IMR-90 (cell line): ENCODE measurements around the gene CRISPLD2.

Experiments
- CEBPB ChIP-seq: IDR thresholded peaks from 2 replicates; pipeline ENCODE4 v1.6.1; 2012; ENCODE audit warnings: low read depth, low read length, improper control_type of control experiment
- CTCF ChIP-seq: conservative IDR thresholded peaks from 2 replicates; pipeline ENCODE4 v1.5.1; 2012; ENCODE audit warnings: mild to moderate bottlenecking, low read depth, low read length, improper control_type of control experiment
- ELK1 ChIP-seq: fragments of 150-350 bp; IDR thresholded peaks from 2 replicates; pipeline ENCODE4 v1.6.1; 2016; ENCODE audit warnings: low read depth, mild to moderate bottlenecking, low read length, moderate library complexity, borderline replicate concordance
- MAFK ChIP-seq: IDR thresholded peaks from 2 replicates; pipeline ENCODE4 v1.6.1; 2012; ENCODE audit warnings: low read depth, low read length, improper control_type of control experiment
- MAZ ChIP-seq: IDR thresholded peaks from 2 replicates; pipeline ENCODE4 v1.6.1; 2012; ENCODE audit warnings: low read depth, mild to moderate bottlenecking, low read length, improper control_type of control experiment, moderate library complexity, borderline replicate concordance
- MXI1 ChIP-seq: IDR thresholded peaks from 2 replicates; pipeline ENCODE4 v1.6.1; 2012; ENCODE audit warnings: low read depth, mild to moderate bottlenecking, low read length, moderate library complexity, borderline replicate concordance
- POLR2A ChIP-seq: IDR thresholded peaks from 2 replicates; pipeline ENCODE4 v1.6.1; 2012; ENCODE audit warnings: mild to moderate bottlenecking, low read depth, low read length
- RAD21 ChIP-seq: IDR thresholded peaks from 2 replicates; pipeline ENCODE4 v1.6.1; 2012; ENCODE audit warnings: low read length, improper control_type of control experiment
- RFX5 ChIP-seq: IDR thresholded peaks from 2 replicates; pipeline ENCODE4 v1.8.0; 2012; ENCODE audit warnings: low read depth, mild to moderate bottlenecking, low read length, moderate library complexity
- SMC3 ChIP-seq: fragments of 150-350 bp; IDR thresholded peaks from 2 replicates; pipeline ENCODE4 v1.6.1; 2016; ENCODE audit warnings: low read depth, mild to moderate bottlenecking, antibody characterized with exemption, low read length, moderate library complexity
- USF2 ChIP-seq: fragments of 150-350 bp; IDR thresholded peaks from 2 replicates; pipeline ENCODE4 v1.6.1; 2017; ENCODE audit warnings: mild to moderate bottlenecking, antibody characterized with exemption, low read length, low read depth

GRCh38 chr16:84840687-84841627 is 21.2 kb downstream of the CRISPLD2 start:
- TF ChIP-seq CTCF: no peak
- TF ChIP-seq POLR2A: no peak
- TF ChIP-seq SMC3: no peak
- no peak for TF ChIP-seq RAD21
- no peak for TF ChIP-seq RFX5
- TF ChIP-seq CEBPB: no peak
- no peak for TF ChIP-seq USF2
- no peak for TF ChIP-seq ELK1
- no peak for TF ChIP-seq MXI1
- no peak for TF ChIP-seq MAZ
- TF ChIP-seq MAFK: no peak
